Activated naive CD4-positive, alpha-beta T cell treated with Interleukin-2 at 50 U/mL for 16 hours (primary cell): ENCODE results near the gene HAUS1.
"Not testable (repeated sequence)": the region's sequence is repeated elsewhere in the genome, so short reads cannot be mapped to it uniquely, and the experiment has no call there.

ENCODE experiments used
- DNase-seq: peaks from one replicate; pipeline ENCODE4 v3.0.0-alpha.2; 2020

HAUS1 gene

DNA sequence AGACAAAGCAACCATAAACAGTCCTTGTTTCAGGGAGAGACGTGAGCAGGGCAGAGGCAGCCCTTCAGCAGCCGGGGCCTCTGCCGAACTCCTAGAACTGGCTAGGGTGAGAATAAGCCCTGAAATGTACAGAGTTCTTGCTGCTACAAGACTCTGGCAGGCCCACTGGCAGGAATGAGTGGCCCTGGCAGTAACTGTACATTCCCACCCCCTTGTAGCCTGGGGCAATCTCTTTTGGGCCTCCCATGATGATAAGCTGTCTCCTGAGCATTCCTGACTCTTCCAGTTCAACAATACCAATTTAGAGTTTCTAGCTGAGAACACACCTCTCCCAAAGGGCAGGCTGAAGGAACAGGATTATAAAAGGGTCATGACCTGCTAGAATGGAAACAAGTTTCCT lies 54.3 kb downstream of the HAUS1 start:
- no peak for DNase-seq

- no peak for DNase-seq
These were observed 56.0 kb downstream of the HAUS1 start for GRCh38 chr18:46160050-46160798.

- not testable (repeated sequence) for DNase-seq
These were observed 56.7 kb downstream of the HAUS1 start for GRCh38 chr18:46160840-46161239.

DNA sequence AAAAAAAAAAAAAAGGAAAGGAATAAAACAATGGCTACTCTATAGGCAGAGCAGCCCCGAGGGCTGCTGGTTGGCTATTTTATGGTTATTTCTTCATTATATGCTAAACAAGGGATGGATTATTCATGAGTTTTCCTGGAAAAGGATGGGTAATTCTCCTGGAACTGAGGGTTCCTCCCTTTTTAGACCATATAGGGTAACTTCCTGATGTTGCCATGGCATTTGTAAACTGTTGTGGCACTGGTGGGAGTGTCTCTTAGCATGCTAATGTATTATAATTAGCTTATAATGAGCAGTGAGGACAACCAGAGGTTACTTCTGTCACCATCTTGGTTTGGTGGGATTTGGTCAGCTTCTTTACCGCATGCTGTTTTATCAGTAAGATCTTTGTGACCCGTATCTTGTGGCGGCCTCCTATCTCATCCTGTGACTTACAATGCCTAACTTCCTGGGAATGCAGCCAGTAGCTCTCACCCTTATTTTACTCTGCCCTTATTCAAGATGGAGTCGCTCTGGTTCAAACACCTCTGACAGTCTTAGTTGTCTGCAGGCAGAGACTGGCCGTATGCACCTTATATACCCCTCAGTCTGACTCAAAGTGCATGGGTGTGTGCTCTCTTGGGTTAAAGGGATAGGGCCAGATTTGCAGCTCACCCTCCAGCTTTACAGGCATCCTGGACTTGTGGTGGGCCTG lies 57.7 kb downstream of the HAUS1 start:
- no peak for DNase-seq

- no peak for DNase-seq
These were observed 58.9 kb downstream of the HAUS1 start for GRCh38 chr18:46163091-46163490.

- DNase-seq, result no peak
These were observed 59.8 kb downstream of the HAUS1 start for GRCh38 chr18:46163941-46164499.

DNA sequence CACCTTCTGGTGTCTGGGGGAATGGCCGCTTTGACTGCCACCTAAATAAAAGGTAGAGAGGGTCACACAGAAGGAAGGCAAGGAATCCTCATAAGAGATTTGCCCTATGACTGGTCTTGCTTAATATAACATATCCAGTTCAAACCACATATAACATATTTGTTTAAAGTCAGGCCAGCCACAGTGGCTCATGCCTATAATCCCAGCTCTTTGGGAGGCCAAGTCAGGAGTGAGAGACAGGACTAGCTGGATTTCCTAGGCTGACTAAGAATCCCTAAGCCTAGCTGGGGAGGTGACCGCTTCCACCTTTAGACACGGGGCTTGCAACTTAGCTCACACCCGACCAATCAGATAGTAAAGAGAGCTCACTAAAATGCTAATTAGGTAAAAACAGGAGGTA lies 60.3 kb downstream of the HAUS1 start:
- not testable (repeated sequence) for DNase-seq

DNA sequence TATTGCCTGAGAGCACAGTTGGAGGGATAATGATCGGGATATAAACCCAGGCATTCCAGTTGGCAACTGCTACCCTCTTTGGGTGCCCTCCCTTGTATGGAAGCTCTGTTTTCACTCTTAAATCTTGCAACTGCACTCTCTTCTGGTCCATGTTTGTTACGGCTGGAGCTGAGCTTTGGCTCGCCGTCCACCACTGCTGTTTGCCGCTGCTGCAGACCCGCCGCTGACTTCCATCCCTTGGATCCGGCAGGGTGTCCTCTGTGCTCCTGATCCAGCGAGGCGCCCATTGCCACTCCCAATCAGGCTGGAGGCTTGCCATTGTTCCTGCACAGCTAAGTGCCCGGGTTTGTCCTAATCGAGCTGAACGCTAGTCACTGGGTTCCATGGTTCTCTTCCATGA lies 60.7 kb downstream of the HAUS1 start:
- DNase-seq, result no peak

DNA sequence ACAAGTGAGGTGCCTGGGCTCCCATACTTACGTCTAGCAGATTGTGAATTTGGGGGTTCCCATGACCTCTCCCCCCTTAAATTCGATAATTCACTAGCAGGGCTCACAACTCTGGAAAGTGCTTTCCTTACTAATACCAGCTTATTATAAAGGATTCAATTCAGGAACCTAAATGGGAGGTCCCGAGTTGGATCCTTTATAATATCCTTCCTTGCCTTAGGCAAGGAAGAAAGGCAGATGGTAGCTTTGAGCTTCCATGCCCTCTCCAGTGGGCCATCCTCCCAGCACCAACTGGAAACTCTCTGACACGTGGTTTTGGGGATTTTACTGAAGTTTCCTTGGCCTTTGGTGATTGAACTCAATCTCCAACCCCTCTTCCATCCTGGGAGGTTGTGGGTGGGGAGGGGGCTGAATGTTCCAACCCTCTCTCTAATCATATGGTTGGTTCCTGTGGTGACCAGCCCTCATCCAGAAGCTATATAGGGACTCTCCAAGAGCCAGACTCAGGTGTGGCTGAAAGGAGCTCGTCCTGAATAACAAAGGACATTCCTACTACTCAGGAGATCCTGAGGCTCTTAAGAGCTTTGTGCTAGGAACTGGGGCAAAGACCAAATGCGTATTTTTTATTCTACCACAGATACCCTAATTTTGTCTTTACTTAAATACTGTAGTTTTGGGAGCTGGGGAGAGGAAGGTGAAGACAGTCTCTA lies 62.2 kb downstream of the HAUS1 start:
- DNase-seq, result no peak

- DNase-seq, result no peak
These were observed 63.8 kb downstream of the HAUS1 start for GRCh38 chr18:46167971-46168370.

DNA sequence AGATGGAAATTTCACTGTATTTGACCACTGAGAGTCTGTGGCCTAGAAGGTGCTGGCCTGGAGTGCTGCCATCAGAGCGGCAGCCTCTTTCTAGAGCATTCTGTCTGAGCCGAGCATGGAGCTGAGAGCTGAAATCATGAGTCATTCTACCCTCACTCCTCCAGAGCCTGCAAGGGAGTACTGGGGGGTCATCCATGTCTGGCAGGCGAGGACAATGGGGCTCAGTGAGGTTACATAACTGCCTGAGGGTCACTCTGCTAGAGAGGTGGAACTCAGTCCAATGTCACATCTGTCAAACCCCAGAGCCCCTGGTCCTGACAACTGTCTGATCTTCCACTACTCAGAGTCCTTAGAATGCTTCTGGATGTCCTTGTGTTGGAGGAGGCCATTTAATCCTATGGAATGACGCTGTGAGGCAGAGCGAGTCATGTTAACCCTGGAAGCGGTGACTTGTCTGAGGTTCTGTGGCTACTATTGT lies 65.3 kb downstream of the HAUS1 start:
- DNase-seq, result no peak

- DNase-seq, result no peak
These were observed 67.1 kb downstream of the HAUS1 start for GRCh38 chr18:46171331-46171730.

DNA sequence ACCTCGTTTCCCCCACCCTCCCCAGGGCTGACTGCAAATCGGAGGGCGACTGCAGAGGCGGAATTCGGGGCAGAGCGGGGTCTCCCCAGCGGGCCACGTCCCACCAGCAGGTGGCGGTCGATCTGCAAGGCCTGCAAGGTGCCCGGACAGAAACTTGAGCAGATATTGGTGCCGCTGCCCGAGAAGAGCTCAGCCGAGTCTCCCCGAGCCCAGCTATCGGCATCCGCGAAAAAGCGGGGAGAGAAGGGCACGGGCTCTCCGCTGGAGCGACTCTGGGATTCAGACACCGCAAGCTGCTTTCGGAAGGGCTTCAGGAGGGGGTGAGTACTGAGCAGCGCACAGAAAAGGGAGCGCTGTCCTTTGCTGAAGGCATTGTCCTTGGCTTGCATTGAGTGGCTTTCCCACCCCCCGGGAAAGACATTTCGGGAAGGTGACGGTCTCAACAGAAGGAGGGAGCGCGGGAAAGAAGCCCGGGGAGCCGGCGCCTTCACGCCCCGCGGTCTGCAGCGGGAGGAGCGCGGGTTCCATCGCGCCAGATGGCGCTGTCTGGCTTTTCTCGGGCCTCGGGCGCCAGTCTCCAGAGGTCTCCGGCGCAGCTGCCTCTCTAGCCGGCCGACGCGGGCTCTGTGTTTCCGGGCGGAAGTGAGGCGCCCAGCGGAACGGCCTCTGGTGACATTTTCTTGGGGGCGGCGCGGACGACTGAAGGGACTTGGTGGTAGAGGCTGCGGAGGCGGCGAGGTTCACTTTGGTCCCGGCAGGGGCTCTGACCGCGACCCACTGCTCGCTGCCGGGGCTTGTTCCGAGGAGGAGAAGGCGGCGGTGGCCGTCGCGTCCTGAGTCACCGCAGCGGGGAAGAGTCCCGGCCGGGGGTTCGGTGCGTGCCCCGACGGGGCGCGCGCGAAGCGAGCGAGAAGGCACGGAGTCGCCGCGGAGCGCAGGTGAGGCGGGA lies 69.5 kb downstream of the HAUS1 start:
- DNase-seq, result peak; percentile 96

DNA sequence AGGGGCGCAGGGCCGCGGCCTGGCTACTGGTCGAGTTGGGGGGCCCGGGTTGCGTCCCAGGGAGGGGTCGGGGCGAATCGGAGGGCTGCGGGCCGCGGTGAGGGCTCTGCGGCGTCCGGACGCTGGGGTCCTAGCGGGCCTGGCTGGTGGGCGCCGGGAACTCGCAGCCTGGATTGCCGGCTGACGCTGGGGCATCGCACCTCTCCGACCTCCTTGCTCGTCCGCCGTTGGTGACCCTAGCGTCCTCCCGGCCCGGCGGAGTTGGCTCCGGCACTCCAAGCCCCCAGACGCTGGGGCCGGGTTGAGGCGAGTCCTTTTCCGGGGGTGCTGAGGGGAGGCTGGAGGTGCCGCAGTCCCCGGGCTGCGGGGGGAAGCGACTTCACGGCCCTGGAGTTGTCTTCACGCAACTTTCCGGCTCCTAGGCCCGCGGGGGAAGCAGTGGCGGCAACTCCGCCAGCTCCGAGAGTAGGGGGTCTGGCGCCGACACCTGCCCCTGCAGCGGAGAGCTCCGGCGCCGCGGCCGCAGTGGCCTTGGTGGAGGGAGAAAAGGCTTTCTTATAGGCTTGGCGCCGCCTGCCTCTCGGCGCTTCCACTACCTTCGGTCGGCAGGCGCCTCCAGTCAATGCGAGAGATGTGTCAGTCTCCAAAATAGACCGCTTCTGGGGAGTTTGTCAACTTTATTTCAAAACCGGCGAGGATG lies 70.3 kb downstream of the HAUS1 start:
- peak; percentile 59 for DNase-seq

DNA sequence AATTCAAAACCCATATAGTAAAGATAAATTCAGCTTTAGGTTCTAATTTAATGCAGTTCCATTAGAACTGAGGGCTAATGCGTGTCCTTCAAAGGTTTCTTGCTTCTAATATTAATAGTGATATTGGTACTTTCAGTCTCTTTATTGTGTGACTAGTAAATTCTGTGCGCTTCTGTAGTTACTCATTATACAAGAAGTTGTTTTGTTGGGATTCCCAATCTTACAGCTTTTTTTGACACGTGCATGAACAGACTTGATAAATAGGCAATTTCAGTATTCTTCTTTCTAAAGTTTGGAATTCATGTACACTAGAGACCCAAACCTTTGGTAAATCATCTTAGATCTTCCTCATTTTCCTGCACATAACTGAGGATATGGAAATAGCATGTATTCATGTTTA lies 71.8 kb downstream of the HAUS1 start:
- DNase-seq, result no peak
